ENCODE results near the gene ADIRF. TPM values are rescaled to one million over a fixed set of nuclear protein-coding genes. Genes with fewer than 3 reads are reported as not detected.
"Not testable (repeated sequence)": the region's sequence is repeated elsewhere in the genome, so short reads cannot be mapped to it uniquely, and the experiment has no call there.

Gene ADIRF
- total and polyA plus RNA-seq, 7 donors: 45.3 to 157 (median 98.1) TPM

GRCh38 chr10:86944031-86944419 lies 24.3 kb upstream of the ADIRF start:
- H3K4me3 ChIP-seq: no peak overlapping the region
- no peak overlapping the region for H3K27ac ChIP-seq
- 89% methylated on average over 4 of the region's 4 CpGs for WGBS, 2 donors
- TF ChIP-seq POLR2A (IDR thresholded peaks at IDR 0.05): no peak
- no peak for TF ChIP-seq POLR2AphosphoS5 (IDR thresholded peaks at IDR 0.05)
- no peak for TF ChIP-seq CTCF (IDR thresholded peaks at IDR 0.05)
- no peak for TF ChIP-seq EP300 (IDR thresholded peaks at IDR 0.05)
- H3K27me3 ChIP-seq: peaks cover 0 to 16% (median 0%) of the 10 kb centered on the region in 3 donors
- DNase-seq: no peak
- intact Hi-C loops (cut with DNase I): no loop called here
- H3K4me1 ChIP-seq: peaks cover 0 to 28% (median 19%) of the 10 kb centered on the region in 4 donors
- no peaks in the 10 kb centered on the region for H3K36me3 ChIP-seq
- H3K9me3 ChIP-seq: no peaks in the 10 kb centered on the region

DNA sequence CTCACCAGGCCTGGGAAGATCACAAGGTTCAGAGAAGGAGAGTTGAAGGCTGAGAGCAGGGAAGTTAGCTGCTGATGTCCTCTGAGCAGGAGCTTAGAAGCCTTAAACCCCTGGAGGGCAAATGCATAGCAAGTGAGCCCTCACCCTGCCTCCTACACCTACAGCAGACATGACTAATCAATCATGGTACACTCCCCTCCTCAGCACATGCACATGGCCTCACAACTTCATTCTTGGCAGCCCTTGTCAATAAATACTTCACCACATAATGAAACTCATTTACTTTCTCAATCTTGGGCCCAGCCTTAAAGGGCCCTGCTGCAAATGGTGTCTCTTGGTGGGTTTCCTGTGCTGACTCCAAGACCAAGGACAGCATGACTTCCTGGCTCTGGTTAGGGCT lies 23.8 kb upstream of the ADIRF start:
- Histone ChIP-seq H3K27me3 (peaks cover 0 to 16% (median 0%) of the 10 kb centered on the region in 3 donors), H3K4me3 (no peak overlapping the region), H3K27ac (no peak overlapping the region), H3K9me3 (no peaks in the 10 kb centered on the region), H3K4me1 (peaks cover 0 to 28% (median 19%) of the 10 kb centered on the region in 4 donors), H3K36me3 (no peaks in the 10 kb centered on the region)
- DNase-seq: peak; percentile 6
- no peak for TF ChIP-seq EP300 (IDR thresholded peaks at IDR 0.05)
- TF ChIP-seq POLR2AphosphoS5 (IDR thresholded peaks at IDR 0.05): no peak
- intact Hi-C loops (cut with DNase I): no loop called here

- no peak for TF ChIP-seq POLR2AphosphoS5 (IDR thresholded peaks at IDR 0.05)
- TF ChIP-seq POLR2A (IDR thresholded peaks at IDR 0.05): no peak
- Histone ChIP-seq H3K9me3 (no peaks in the 10 kb centered on the region), H3K27ac (peak overlapping the region in 1 of 4 donors; percentile 5), H3K27me3 (peaks cover 0 to 16% (median 0%) of the 10 kb centered on the region in 3 donors), H3K4me3 (no peak overlapping the region), H3K4me1 (peaks cover 0 to 24% (median 17%) of the 10 kb centered on the region in 4 donors), H3K36me3 (no peaks in the 10 kb centered on the region)
- intact Hi-C loops (cut with DNase I): no loop called here
- peak; percentile 38 for DNase-seq
- 96% methylated on average over 3 of the region's 3 CpGs for WGBS, 2 donors
Measured at GRCh38 chr10:86944907-86945306, 23.4 kb upstream of the ADIRF start.

DNA sequence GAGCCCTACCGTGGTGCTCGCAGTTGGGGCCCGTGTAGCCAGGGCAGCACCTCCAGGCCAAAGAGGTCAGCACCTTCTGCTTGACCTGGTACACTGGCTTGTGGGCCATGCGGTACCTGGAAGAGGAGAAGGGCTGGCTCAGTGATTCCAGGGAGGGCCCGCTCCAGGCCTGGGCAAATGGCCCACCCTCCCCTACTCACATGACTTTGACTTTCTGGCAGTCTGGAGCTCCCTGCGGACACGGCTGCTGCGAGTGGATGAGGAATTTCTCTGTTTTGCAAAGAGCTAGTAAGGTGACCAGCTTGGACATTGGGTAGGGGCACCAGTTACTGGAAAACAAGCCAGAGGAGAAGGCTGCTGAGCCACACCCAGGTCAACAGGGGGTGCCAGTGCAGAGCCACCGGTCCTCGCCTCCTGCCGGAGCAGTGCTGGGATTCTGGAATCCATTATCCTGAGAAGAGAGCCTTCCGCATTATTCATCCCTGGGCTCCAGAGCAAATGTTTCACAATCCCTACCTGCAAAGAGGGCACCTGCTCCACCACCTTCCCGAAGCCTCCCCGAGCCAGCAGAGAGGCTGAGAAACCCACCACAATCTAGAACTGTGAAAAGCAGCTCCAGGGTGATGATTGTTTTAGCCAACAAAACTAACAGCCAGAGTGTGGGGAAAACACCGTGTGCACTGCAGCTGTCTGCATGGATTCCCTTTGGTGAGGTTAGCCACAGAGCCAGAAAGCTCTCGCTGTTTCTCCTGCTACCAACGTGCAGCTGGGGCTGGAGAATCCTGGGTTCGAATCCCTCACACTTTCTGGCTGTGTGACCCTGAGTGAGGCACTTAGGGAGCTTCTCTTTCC lies 22.7 kb upstream of the ADIRF start:
- H3K27ac ChIP-seq: peak overlapping the region in 1 of 4 donors; percentile 5
- intact Hi-C loops (cut with DNase I): no loop called here
- no peak overlapping the region for H3K4me3 ChIP-seq
- DNase-seq: peak; percentile 65
- WGBS, 2 donors: 73 to 76% methylated on average over 18 of the region's 18 CpGs
- TF ChIP-seq POLR2AphosphoS5 (IDR thresholded peaks at IDR 0.05) (no peak), EP300 (IDR thresholded peaks at IDR 0.05) (no peak), CTCF (IDR thresholded peaks at IDR 0.05) (no peak), POLR2A (IDR thresholded peaks at IDR 0.05) (no peak)
- no peaks in the 10 kb centered on the region for H3K36me3 ChIP-seq
- H3K27me3 ChIP-seq: peaks cover 0 to 16% (median 0%) of the 10 kb centered on the region in 3 donors
- peaks cover 0 to 23% (median 17%) of the 10 kb centered on the region in 4 donors for H3K4me1 ChIP-seq
- H3K9me3 ChIP-seq: no peaks in the 10 kb centered on the region

GRCh38 chr10:86946213-86947155 lies 21.8 kb upstream of the ADIRF start:
- Histone ChIP-seq H3K27ac (no peak overlapping the region), H3K4me3 (no peak overlapping the region)

DNA sequence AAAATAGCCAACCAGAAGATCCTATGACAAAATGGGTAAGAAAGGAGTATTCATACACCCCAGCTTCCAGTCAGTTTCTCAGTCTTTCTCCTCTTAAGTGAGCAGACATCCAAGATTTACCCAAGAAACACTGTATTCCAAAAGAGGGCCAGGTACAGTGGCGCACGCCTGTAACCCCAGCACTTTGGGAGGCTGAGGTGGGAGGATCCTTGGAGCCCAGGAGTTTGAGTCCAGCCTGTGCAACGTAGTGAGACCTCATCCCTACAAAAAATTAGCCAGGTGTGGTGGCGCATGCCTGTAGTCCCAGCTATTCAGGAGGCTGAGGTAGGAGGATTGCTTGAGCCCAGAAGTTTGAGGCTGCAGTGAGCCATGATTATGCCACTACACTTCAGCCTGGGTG lies 20.5 kb upstream of the ADIRF start:
- Histone ChIP-seq H3K4me1 (peaks cover 0 to 15% (median 11%) of the 10 kb centered on the region in 4 donors), H3K27me3 (peaks cover 0 to 16% (median 0%) of the 10 kb centered on the region in 3 donors)
- 91 to 92% methylated on average over 4 of the region's 4 CpGs for WGBS, 2 donors
- DNase-seq: peak; percentile 5
- intact Hi-C loops (cut with DNase I); H3K36me3 ChIP-seq; H3K27ac ChIP-seq; H3K9me3 ChIP-seq; H3K4me3 ChIP-seq: not testable (repeated sequence)

More at GRCh38 chr10:86946213-86947155, 21.8 kb upstream of the ADIRF start:
- DNase-seq: peak; percentile 81
- no peaks in the 10 kb centered on the region for H3K36me3 ChIP-seq
- peaks cover 0 to 16% (median 0%) of the 10 kb centered on the region in 3 donors for H3K27me3 ChIP-seq
- TF ChIP-seq CTCF (IDR thresholded peaks at IDR 0.05) (no peak), POLR2AphosphoS5 (IDR thresholded peaks at IDR 0.05) (no peak), POLR2A (IDR thresholded peaks at IDR 0.05) (no peak), EP300 (IDR thresholded peaks at IDR 0.05) (no peak)
- peaks cover 0 to 23% (median 17%) of the 10 kb centered on the region in 4 donors for H3K4me1 ChIP-seq
- intact Hi-C loops (cut with DNase I): no loop called here
- 67 to 87% methylated on average over 13 of the region's 13 CpGs for WGBS, 2 donors
- no peaks in the 10 kb centered on the region for H3K9me3 ChIP-seq

All from sigmoid colon (tissue), 7 donors.